ENCODE data around the gene PBRM1.

Gene PBRM1

GRCh38 chr3:52574056-52574965 lies 111.4 kb downstream of the PBRM1 start:
- POLR2A ChIA-PET (ENCODE audit: low non-redundant PET): no interaction called here
- no peak overlapping the region for H3K27ac ChIP-seq

GRCh38 chr3:52572221-52572620 lies 113.5 kb downstream of the PBRM1 start:
- ChIA-PET CTCF (no interaction called here), POLR2A (ENCODE audit: low non-redundant PET) (no interaction called here)
- TF ChIP-seq CTCF (conservative IDR thresholded peaks at IDR 0.05; ENCODE audit: low read depth): no peak

More at GRCh38 chr3:52574056-52574965, 111.4 kb downstream of the PBRM1 start:
- DNase-seq (ENCODE audit: low spot score): no peak
- TF ChIP-seq CTCF (conservative IDR thresholded peaks at IDR 0.05; ENCODE audit: low read depth): no peak
- CTCF ChIA-PET: interaction anchor here (0.5 to 0.7 kb wide), 2 partner anchors 35 to 37 kb away, joined by 4 to 5 read pairs; no protein-coding TSS in a partner anchor

GRCh38 chr3:52570076-52570475 lies 115.6 kb downstream of the PBRM1 start:
- H3K27ac ChIP-seq: no peak overlapping the region
- no peak for TF ChIP-seq CTCF (conservative IDR thresholded peaks at IDR 0.05; ENCODE audit: low read depth)
- ChIA-PET POLR2A (ENCODE audit: low non-redundant PET) (no interaction called here), CTCF (no interaction called here)
- DNase-seq (ENCODE audit: low spot score): no peak

More at GRCh38 chr3:52572221-52572620, 113.5 kb downstream of the PBRM1 start:
- H3K27ac ChIP-seq: no peak overlapping the region
- DNase-seq (ENCODE audit: low spot score): no peak

GRCh38 chr3:52568069-52568468 lies 117.6 kb downstream of the PBRM1 start:
- no peak for DNase-seq (ENCODE audit: low spot score)
- CTCF ChIA-PET: no interaction called here
- H3K27ac ChIP-seq: no peak overlapping the region
- no peak for TF ChIP-seq CTCF (conservative IDR thresholded peaks at IDR 0.05; ENCODE audit: low read depth)
- POLR2A ChIA-PET (ENCODE audit: low non-redundant PET): interaction anchor here (0.7 kb wide), 1 partner anchor 9 kb away, joined by 4 read pairs; no protein-coding TSS in a partner anchor

- CTCF ChIA-PET: no interaction called here
- no peak overlapping the region for H3K27ac ChIP-seq
- POLR2A ChIA-PET (ENCODE audit: low non-redundant PET): no interaction called here
- no peak for TF ChIP-seq CTCF (conservative IDR thresholded peaks at IDR 0.05; ENCODE audit: low read depth)
- DNase-seq (ENCODE audit: low spot score): no peak
Measured at GRCh38 chr3:52563984-52564383, 121.7 kb downstream of the PBRM1 start.

- H3K27ac ChIP-seq: no peak overlapping the region
- TF ChIP-seq CTCF (conservative IDR thresholded peaks at IDR 0.05; ENCODE audit: low read depth): no peak
- ChIA-PET CTCF (interaction anchor here (0.6 to 0.7 kb wide), 3 partner anchors 90 to 344 kb away, joined by 4 to 7 read pairs (median 7); no protein-coding TSS in a partner anchor), POLR2A (ENCODE audit: low non-redundant PET) (no interaction called here)
- no peak for DNase-seq (ENCODE audit: low spot score)
Measured at GRCh38 chr3:52561028-52561747, 124.5 kb downstream of the PBRM1 start.
